Neuronal stem cell (in vitro differentiated cells): Measurements from ENCODE around the gene CXCL12.

Experiments used
- DNase-seq: peaks from one replicate; pipeline ENCODE4 v3.0.0-alpha.2; 2013; ENCODE audit warnings: low spot score
- H2AFZ ChIP-seq: one replicate; pipeline ENCODE4 v1.6.1; 2013; ENCODE audit warnings: mild to moderate bottlenecking, low read length, inconsistent platforms
- H2AK5ac ChIP-seq: 2 replicates; pipeline ENCODE4 v1.6.1; 2013; ENCODE audit warnings: low read depth, mild to moderate bottlenecking, inconsistent platforms, low read length, moderate library complexity, mixed read lengths
- H2BK120ac ChIP-seq: 2 replicates; pipeline ENCODE4 v1.6.1; 2013; ENCODE audit warnings: low read depth, mild to moderate bottlenecking, inconsistent platforms, low read length, moderate library complexity, mixed read lengths
- H2BK12ac ChIP-seq: one replicate; pipeline ENCODE4 v1.6.1; 2013; ENCODE audit warnings: low read length, inconsistent platforms
- H2BK15ac ChIP-seq: 2 replicates; pipeline ENCODE4 v1.6.1; 2013; ENCODE audit warnings: mild to moderate bottlenecking, low read length, inconsistent platforms, mixed read lengths
- H2BK5ac ChIP-seq: one replicate; pipeline ENCODE4 v1.6.1; 2013; ENCODE audit warnings: inconsistent platforms, mild to moderate bottlenecking, low read length, moderate library complexity
- H3K14ac ChIP-seq: one replicate; pipeline ENCODE4 v1.6.1; 2013; ENCODE audit warnings: low read length, inconsistent platforms
- H3K18ac ChIP-seq: 2 replicates; pipeline ENCODE4 v1.6.1; 2013; ENCODE audit warnings: low read length, inconsistent platforms
- H3K23ac ChIP-seq: 2 replicates; pipeline ENCODE4 v1.6.1; 2013; ENCODE audit warnings: low read depth, mild to moderate bottlenecking, mixed read lengths, low read length, inconsistent platforms; ENCODE audit not compliant: poor library complexity
- H3K27ac ChIP-seq: replicated peaks from 3 replicates; pipeline ENCODE4 v1.5.1; 2013; ENCODE audit warnings: low read length, inconsistent platforms
- H3K27me3 ChIP-seq, 3 experiments: 2 replicates each; pipeline ENCODE4 v1.6.1; 2013; ENCODE audit warnings: low read length in 3 of 3, mild to moderate bottlenecking in 2 of 3, inconsistent platforms in 1 of 3, low read depth in 1 of 3, mixed read lengths in 1 of 3, moderate library complexity in 1 of 3; ENCODE audit not compliant: control insufficient read depth in 3 of 3, insufficient read depth in 3 of 3
- H3K36me3 ChIP-seq, 2 donors: replicated peaks in 1 of 2; 2 replicates each; pipeline ENCODE4 v1.6.1; 2013; ENCODE audit warnings: low read length in 2 of 2; ENCODE audit not compliant: control insufficient read depth in 2 of 2, insufficient read depth in 2 of 2
- H3K4ac ChIP-seq: 2 replicates; pipeline ENCODE4 v1.6.1; 2013; ENCODE audit warnings: inconsistent platforms, mild to moderate bottlenecking, low read length, moderate library complexity
- H3K4me1 ChIP-seq, 2 donors: 1 replicate in 1 of 2; 2 replicates in 1 of 2; pipeline ENCODE4 v1.6.1; 2013; ENCODE audit warnings: low read length in 2 of 2, low read depth in 1 of 2; ENCODE audit not compliant: control insufficient read depth in 2 of 2, insufficient read depth in 1 of 2
- H3K4me2 ChIP-seq: one replicate; pipeline ENCODE4 v1.6.1; 2013; ENCODE audit warnings: mild to moderate bottlenecking, low read length, inconsistent platforms; ENCODE audit not compliant: insufficient read depth, poor library complexity, severe bottlenecking
- H3K4me3 ChIP-seq, 2 donors: 2 replicates each; pipeline ENCODE4 v1.5.1; 2013; ENCODE audit warnings: low read length in 2 of 2, mild to moderate bottlenecking in 2 of 2, inconsistent platforms in 1 of 2, moderate library complexity in 1 of 2
- H3K79me1 ChIP-seq: one replicate; pipeline ENCODE4 v1.6.1; 2013; ENCODE audit warnings: low read depth, mild to moderate bottlenecking, inconsistent platforms, low read length, moderate library complexity
- H3K9ac ChIP-seq: one replicate; pipeline ENCODE4 v1.6.1; 2013; ENCODE audit warnings: mild to moderate bottlenecking, low read depth, low read length, inconsistent platforms; ENCODE audit not compliant: poor library complexity
- H3K9me3 ChIP-seq, 2 donors: replicated peaks in 1 of 2; 2 replicates each; pipeline versions ENCODE3 to v1.6.1; 2013; ENCODE audit warnings: low read length in 2 of 2, mild to moderate bottlenecking in 2 of 2, inconsistent platforms in 1 of 2, low read depth in 1 of 2, mixed read lengths in 1 of 2, moderate library complexity in 1 of 2; ENCODE audit not compliant: control insufficient read depth in 2 of 2, insufficient read depth in 1 of 2
- H4K8ac ChIP-seq: one replicate; pipeline ENCODE4 v1.6.1; 2013; ENCODE audit warnings: low read depth, mild to moderate bottlenecking, inconsistent platforms, low read length, moderate library complexity
- H4K91ac ChIP-seq: one replicate; pipeline ENCODE4 v1.6.1; 2013; ENCODE audit warnings: low read length, low read depth, mild to moderate bottlenecking, inconsistent platforms; ENCODE audit not compliant: poor library complexity
- whole genome bisulfite sequencing, 2 donors: extraction: QIAGEN DNeasy Blood & Tissue Kit; methylation state at CpG; one replicate each; pipeline ENCODE4 v1.1.7; 2013; ENCODE audit warnings: missing lambda C conversion rate in 2 of 2, mixed read lengths in 1 of 2; ENCODE audit not compliant: insufficient read length in 2 of 2, insufficient replicate concordance in 1 of 2; ENCODE audit errors: extremely low coverage in 2 of 2; 5-methylcytosine and 5-hydroxymethylcytosine counted together

CXCL12 gene

DNA sequence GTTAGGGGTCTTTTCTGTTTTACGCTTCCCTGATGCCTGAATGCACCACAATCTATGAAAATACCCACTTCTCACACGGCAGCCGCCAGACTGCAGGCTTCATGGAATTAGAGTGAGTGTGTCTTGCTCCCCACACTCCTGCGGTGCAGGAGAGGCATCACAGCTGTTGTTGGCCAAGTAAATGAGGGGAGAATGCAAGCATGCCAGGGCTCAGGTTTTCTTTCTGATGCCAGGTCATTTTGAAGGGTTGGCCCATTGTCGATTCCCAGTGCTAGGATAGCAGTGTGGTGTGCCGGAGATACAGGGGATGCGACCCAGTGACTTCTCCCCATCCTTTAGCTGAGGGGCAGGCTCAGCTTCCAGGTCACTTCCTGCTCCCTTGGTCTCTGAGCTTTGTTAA lies 16.3 kb downstream of the CXCL12 start:
- Histone ChIP-seq H3K36me3 (no peaks in the 10 kb centered on the region), H4K91ac (no peak overlapping the region), H2BK120ac (no peak overlapping the region), H3K4me3 (no peak overlapping the region), H3K4ac (no peak overlapping the region), H2AK5ac (no peak overlapping the region), H3K14ac (no peak overlapping the region), H2AFZ (no peak overlapping the region), H3K79me1 (no peaks in the 10 kb centered on the region), H2BK15ac (no peak overlapping the region), H2BK12ac (no peak overlapping the region), H3K27me3 (no peaks in the 10 kb centered on the region), H3K4me1 (peaks cover 0 to 4% of the 10 kb centered on the region in 2 donors), H3K27ac (no peak overlapping the region), H2BK5ac (no peak overlapping the region), H3K9ac (no peak overlapping the region), H3K23ac (no peak overlapping the region), H3K9me3 (no peaks in the 10 kb centered on the region), H4K8ac (no peak overlapping the region), H3K18ac (no peak overlapping the region), H3K4me2 (no peak overlapping the region)
- DNase-seq, result no peak
- WGBS, 2 donors, result no CpG with 5 or more reads among the region's 7 CpGs

DNA sequence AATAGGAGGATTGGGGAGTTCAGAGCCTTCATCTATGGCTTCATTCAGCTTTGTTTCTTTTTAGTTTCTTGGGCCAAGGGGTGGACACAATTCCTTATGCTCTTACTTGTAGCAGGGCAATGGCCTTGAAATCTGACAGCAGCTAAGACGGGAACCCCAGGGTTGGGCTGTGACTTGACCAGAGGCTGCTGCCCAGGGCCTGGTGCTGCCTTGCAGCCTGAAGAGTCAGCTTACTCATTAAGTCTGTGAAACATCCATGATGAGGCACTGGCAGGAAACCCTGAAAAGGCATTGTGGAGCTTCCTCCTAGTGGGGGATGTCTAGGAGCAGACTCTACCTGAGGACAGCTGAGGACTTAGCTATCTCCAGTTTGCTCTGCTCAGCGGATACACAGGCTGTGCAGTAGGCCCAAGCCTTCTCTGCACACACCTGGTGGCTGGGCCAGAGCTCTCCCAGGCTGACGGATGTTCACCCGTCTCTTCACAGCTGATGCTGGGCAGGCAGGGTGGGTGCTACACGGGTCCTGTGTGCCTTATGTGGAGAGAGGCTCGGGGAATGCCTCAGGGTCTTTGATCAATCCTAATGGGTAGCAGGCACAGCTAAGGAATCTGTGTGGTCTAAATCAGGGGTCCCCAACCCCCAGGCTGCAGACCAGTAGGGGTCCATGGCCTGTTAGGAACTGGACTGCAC lies 17.8 kb downstream of the CXCL12 start:
- Histone ChIP-seq H2AK5ac (no peak overlapping the region), H3K4ac (no peak overlapping the region)
- no peak for DNase-seq

DNA sequence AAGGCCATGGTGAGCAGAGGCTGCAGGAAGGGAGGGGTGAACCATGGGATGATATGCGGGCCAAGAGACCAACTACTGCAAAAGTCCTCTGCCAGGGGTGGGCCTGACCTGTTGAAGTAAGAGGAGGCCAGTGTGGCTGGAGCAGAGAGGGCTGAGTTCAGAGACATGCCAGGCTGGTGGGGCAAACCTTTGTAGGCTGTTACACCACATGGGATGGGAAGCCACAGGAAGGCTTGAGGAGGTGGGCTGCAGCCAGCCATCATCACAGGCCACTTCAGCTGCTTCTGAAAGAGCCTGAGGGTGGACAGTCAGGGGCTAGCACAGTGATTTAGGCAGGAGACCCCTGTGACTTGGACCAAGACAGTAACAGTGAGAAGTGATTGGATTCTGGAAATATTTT lies 20.3 kb downstream of the CXCL12 start:
- no peak overlapping the region for H2AFZ ChIP-seq
- no peak overlapping the region for H3K4ac ChIP-seq
- H3K27me3 ChIP-seq, result no peaks in the 10 kb centered on the region
- H4K91ac ChIP-seq, result no peak overlapping the region
- H3K4me1 ChIP-seq, result peaks cover 0 to 3% of the 10 kb centered on the region in 2 donors
- no peak overlapping the region for H3K14ac ChIP-seq
- peak overlapping the region; percentile 53 for H3K9ac ChIP-seq
- no peak overlapping the region for H2BK120ac ChIP-seq
- H3K23ac ChIP-seq, result no peak overlapping the region
- H4K8ac ChIP-seq, result no peak overlapping the region
- H3K9me3 ChIP-seq, result no peaks in the 10 kb centered on the region
- peak overlapping the region; percentile 76 for H2BK5ac ChIP-seq
- H3K27ac ChIP-seq, result no peak overlapping the region
- H2BK15ac ChIP-seq, result no peak overlapping the region
- H3K79me1 ChIP-seq, result no peaks in the 10 kb centered on the region
- H3K36me3 ChIP-seq, result no peaks in the 10 kb centered on the region
- H3K18ac ChIP-seq, result no peak overlapping the region
- no peak overlapping the region for H3K4me3 ChIP-seq
- DNase-seq, result no peak
- H2AK5ac ChIP-seq, result no peak overlapping the region
- no peak overlapping the region for H3K4me2 ChIP-seq
- WGBS, 2 donors, result no CpG with 5 or more reads among the region's 1 CpG
- H2BK12ac ChIP-seq, result no peak overlapping the region

More for the DNA sequence above, 17.8 kb downstream of the CXCL12 start:
- no peak overlapping the region for H2BK15ac ChIP-seq
- H3K27ac ChIP-seq, result no peak overlapping the region
- H3K18ac ChIP-seq, result no peak overlapping the region
- no peaks in the 10 kb centered on the region for H3K36me3 ChIP-seq
- H3K9me3 ChIP-seq, result no peaks in the 10 kb centered on the region
- H2BK120ac ChIP-seq, result no peak overlapping the region
- no peak overlapping the region for H4K8ac ChIP-seq
- H3K4me1 ChIP-seq, result peaks cover 0 to 7% of the 10 kb centered on the region in 2 donors
- no peak overlapping the region for H2AFZ ChIP-seq
- H3K9ac ChIP-seq, result peak overlapping the region; percentile 6
- H3K14ac ChIP-seq, result no peak overlapping the region
- H3K4me2 ChIP-seq, result no peak overlapping the region
- no peaks in the 10 kb centered on the region for H3K79me1 ChIP-seq
- no peak overlapping the region for H3K4me3 ChIP-seq
- H2BK5ac ChIP-seq, result no peak overlapping the region
- WGBS, 2 donors, result no CpG with 5 or more reads among the region's 6 CpGs
- H3K23ac ChIP-seq, result no peak overlapping the region
- H4K91ac ChIP-seq, result no peak overlapping the region
- no peak overlapping the region for H2BK12ac ChIP-seq
- H3K27me3 ChIP-seq, result no peaks in the 10 kb centered on the region

DNA sequence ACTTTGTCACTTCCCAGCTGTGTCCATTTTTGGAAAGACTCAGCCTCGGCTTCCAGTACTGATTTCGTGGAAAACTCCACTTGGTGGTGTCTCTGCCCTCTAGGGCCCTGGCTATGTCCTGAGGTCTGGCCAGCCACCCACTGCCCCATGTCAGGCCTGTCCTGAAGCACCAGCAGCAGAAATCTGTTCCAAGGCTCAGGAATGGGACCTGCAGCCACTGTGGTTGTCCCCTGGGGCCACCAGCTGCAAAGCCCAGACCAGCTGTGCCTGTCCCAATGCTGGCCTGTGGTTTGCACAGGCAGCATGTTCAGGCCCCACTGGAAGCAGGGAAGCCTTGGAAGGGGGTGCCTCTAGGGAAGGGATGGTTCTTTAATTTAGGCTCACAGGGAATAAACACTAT lies 21.2 kb downstream of the CXCL12 start:
- H2AK5ac ChIP-seq, result no peak overlapping the region
- WGBS, 2 donors, result no CpG with 5 or more reads among the region's 2 CpGs
- H3K79me1 ChIP-seq, result no peaks in the 10 kb centered on the region

More for the DNA sequence above, 21.2 kb downstream of the CXCL12 start:
- peak overlapping the region; percentile 5 for H3K18ac ChIP-seq
- H2BK12ac ChIP-seq, result no peak overlapping the region
- H2BK5ac ChIP-seq, result no peak overlapping the region
- H3K27me3 ChIP-seq, result no peaks in the 10 kb centered on the region
- no peak overlapping the region for H3K14ac ChIP-seq
- H3K36me3 ChIP-seq, result no peaks in the 10 kb centered on the region
- no peak overlapping the region for H2BK120ac ChIP-seq
- no peaks in the 10 kb centered on the region for H3K9me3 ChIP-seq
- no peak overlapping the region for H3K4me3 ChIP-seq
- DNase-seq, result no peak
- H3K4me1 ChIP-seq, result peaks cover 0 to 3% of the 10 kb centered on the region in 2 donors
- H3K23ac ChIP-seq, result no peak overlapping the region
- no peak overlapping the region for H3K27ac ChIP-seq
- H3K4me2 ChIP-seq, result no peak overlapping the region
- H2AFZ ChIP-seq, result no peak overlapping the region
- H3K9ac ChIP-seq, result no peak overlapping the region
- no peak overlapping the region for H2BK15ac ChIP-seq
- H3K4ac ChIP-seq, result no peak overlapping the region
- H4K91ac ChIP-seq, result no peak overlapping the region
- no peak overlapping the region for H4K8ac ChIP-seq
